Measurements from ENCODE around the gene DGKH. TPM values are rescaled to one million over a fixed set of nuclear protein-coding genes. Genes with fewer than 3 reads are reported as not detected.

Gene DGKH
- total and polyA plus RNA-seq, 2 donors (not counting 1 experiment from before 2014, with no cell fraction given): 0.06 to 0.67 TPM

DNA sequence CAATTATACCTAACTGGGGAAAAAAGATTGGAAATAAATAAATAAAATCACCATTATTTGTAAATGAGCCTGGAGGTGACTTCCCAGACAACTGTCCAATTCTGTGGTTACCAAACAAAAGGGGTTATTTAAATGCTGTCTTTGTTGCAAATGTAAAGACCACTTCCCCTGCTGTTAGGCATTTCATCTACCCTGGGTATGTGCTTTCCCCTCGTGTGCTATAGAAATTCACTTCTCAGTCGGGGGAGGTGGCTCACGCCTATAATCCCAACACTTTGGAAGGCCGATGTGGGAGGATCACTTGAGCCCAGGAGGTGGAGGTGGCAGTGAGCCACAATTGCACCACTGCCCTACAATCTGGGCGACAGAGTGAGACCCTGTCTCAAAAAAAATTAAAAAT lies 121.6 kb downstream of the DGKH start:
- intact Hi-C loops (cut with micrococcal nuclease): no loop called here
- Histone ChIP-seq H4K20me1 (ENCODE audit: control insufficient read depth, insufficient read depth, low read length, poor library complexity, severe bottlenecking) (no peaks in the 10 kb centered on the region), H3K9me3 (ENCODE audit: control extremely low read depth in 1 of 3, control insufficient read depth in 2 of 3, insufficient read depth in 1 of 3, low read length in 2 of 3) (no peaks in the 10 kb centered on the region), H3K27me3 (replicated peaks in 1 of 4; ENCODE audit: control extremely low read depth in 1 of 4, control insufficient read depth in 3 of 4, insufficient read depth in 4 of 4, low read length in 3 of 4) (no peaks in the 10 kb centered on the region), H3K36me3 (replicated peaks in 1 of 2; ENCODE audit: control extremely low read depth in 1 of 2, control insufficient read depth in 1 of 2, extremely low read depth in 1 of 2, insufficient read depth in 2 of 2, low read length in 1 of 2) (no peaks in the 10 kb centered on the region), H3K4me2 (replicated peaks; ENCODE audit: low read depth, low read length, poor library complexity, severe bottlenecking) (no peak overlapping the region), H3K27ac (ENCODE audit: low read length in 2 of 2) (no peak overlapping the region), H3K9ac (ENCODE audit: low read length) (no peak overlapping the region), H3K4me1 (ENCODE audit: control insufficient read depth in 2 of 2, insufficient read depth in 2 of 2, low read length in 2 of 2) (no peaks in the 10 kb centered on the region), H2AFZ (ENCODE audit: insufficient read depth, low read depth, low read length, poor library complexity, severe bottlenecking) (no peak overlapping the region), H3K79me2 (ENCODE audit: control insufficient read depth, insufficient read depth, low read length) (no peaks in the 10 kb centered on the region), H3K4me3 (ENCODE audit: control extremely low read depth in 1 of 5, extremely low read depth in 1 of 5, insufficient read depth in 1 of 5, low read depth in 2 of 5, low read length in 4 of 5) (no peak overlapping the region)
- POLR2A ChIA-PET: no interaction called here
- CTCF ChIA-PET: no interaction called here
- H3K9me3 Mint-ChIP-seq (ENCODE audit: insufficient read depth): no peaks in the 10 kb centered on the region
- no peak overlapping the region for H3K4me3 Mint-ChIP-seq
- H3K27ac Mint-ChIP-seq: no peak overlapping the region
- 100% methylated on average over 1 of the region's 5 CpGs for WGBS (ENCODE audit: insufficient coverage)
- no peaks in the 10 kb centered on the region for H3K4me1 Mint-ChIP-seq
- DNase-seq (no peak), ATAC-seq (ENCODE audit: low read depth) (no peak)
- no peaks in the 10 kb centered on the region for H3K27me3 Mint-ChIP-seq
- TF ChIP-seq EZH2 (IDR thresholded peaks at IDR 0.05; ENCODE audit: borderline replicate concordance, insufficient read depth, low read depth, low read length, poor library complexity, severe bottlenecking): no peak
- TF ChIP-seq, protein P1, sequence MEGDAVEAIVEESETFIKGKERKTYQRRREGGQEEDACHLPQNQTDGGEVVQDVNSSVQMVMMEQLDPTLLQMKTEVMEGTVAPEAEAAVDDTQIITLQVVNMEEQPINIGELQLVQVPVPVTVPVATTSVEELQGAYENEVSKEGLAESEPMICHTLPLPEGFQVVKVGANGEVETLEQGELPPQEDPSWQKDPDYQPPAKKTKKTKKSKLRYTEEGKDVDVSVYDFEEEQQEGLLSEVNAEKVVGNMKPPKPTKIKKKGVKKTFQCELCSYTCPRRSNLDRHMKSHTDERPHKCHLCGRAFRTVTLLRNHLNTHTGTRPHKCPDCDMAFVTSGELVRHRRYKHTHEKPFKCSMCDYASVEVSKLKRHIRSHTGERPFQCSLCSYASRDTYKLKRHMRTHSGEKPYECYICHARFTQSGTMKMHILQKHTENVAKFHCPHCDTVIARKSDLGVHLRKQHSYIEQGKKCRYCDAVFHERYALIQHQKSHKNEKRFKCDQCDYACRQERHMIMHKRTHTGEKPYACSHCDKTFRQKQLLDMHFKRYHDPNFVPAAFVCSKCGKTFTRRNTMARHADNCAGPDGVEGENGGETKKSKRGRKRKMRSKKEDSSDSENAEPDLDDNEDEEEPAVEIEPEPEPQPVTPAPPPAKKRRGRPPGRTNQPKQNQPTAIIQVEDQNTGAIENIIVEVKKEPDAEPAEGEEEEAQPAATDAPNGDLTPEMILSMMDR (IDR thresholded peaks at IDR 0.05): no peak

DNA sequence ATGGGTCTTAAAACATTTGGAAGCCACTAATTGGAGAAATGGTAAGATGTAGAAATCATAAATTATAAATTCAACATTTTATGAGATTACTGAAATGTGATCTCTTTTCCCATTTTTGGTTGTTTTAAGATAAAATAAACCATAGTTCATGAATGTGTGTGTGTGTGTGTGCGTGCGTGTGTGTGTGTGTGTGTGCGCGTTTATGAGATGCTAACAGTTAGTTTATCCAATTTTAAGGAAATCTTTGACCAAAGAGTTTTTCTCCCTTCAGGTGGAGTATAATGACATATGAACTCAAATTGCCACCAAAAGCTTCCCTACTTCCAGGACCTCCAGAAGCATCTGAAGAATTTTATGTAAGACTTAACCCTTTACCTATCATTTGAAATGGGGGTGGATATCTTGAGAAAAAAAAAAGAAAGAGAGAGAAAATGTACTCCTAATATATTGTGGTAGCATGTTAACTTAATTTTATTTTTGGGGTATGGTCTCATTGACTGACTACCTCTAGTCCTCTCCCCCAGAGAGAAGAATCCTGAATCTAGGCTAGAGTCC lies 125.4 kb downstream of the DGKH start:
- intact Hi-C loops (cut with micrococcal nuclease): no loop called here
- H3K27me3 Mint-ChIP-seq: no peaks in the 10 kb centered on the region
- Histone ChIP-seq H4K20me1 (ENCODE audit: control insufficient read depth, insufficient read depth, low read length, poor library complexity, severe bottlenecking) (no peaks in the 10 kb centered on the region), H3K27ac (ENCODE audit: low read length in 2 of 2) (no peak overlapping the region), H3K4me3 (ENCODE audit: control extremely low read depth in 1 of 5, extremely low read depth in 1 of 5, insufficient read depth in 1 of 5, low read depth in 2 of 5, low read length in 4 of 5) (no peak overlapping the region), H3K36me3 (replicated peaks in 1 of 2; ENCODE audit: control extremely low read depth in 1 of 2, control insufficient read depth in 1 of 2, extremely low read depth in 1 of 2, insufficient read depth in 2 of 2, low read length in 1 of 2) (no peaks in the 10 kb centered on the region), H3K27me3 (replicated peaks in 1 of 4; ENCODE audit: control extremely low read depth in 1 of 4, control insufficient read depth in 3 of 4, insufficient read depth in 4 of 4, low read length in 3 of 4) (no peaks in the 10 kb centered on the region), H3K4me2 (replicated peaks; ENCODE audit: low read depth, low read length, poor library complexity, severe bottlenecking) (no peak overlapping the region), H3K9ac (ENCODE audit: low read length) (no peak overlapping the region), H3K4me1 (ENCODE audit: control insufficient read depth in 2 of 2, insufficient read depth in 2 of 2, low read length in 2 of 2) (no peaks in the 10 kb centered on the region), H2AFZ (ENCODE audit: insufficient read depth, low read depth, low read length, poor library complexity, severe bottlenecking) (no peak overlapping the region), H3K79me2 (ENCODE audit: control insufficient read depth, insufficient read depth, low read length) (no peaks in the 10 kb centered on the region), H3K9me3 (ENCODE audit: control extremely low read depth in 1 of 3, control insufficient read depth in 2 of 3, insufficient read depth in 1 of 3, low read length in 2 of 3) (no peaks in the 10 kb centered on the region)
- no peaks in the 10 kb centered on the region for H3K4me1 Mint-ChIP-seq
- TF ChIP-seq, protein P1 (IDR thresholded peaks at IDR 0.05): no peak
- no peak overlapping the region for H3K4me3 Mint-ChIP-seq
- ATAC-seq (ENCODE audit: low read depth): no peak
- WGBS (ENCODE audit: insufficient coverage): no CpG with 5 or more reads among the region's 4 CpGs
- H3K27ac Mint-ChIP-seq: no peak overlapping the region
- H3K9me3 Mint-ChIP-seq (ENCODE audit: insufficient read depth): no peaks in the 10 kb centered on the region
- ChIA-PET POLR2A (no interaction called here), CTCF (no interaction called here)
- DNase-seq: no peak

Measured in B cell (primary cell).